ENCODE data around the gene SOX12.

DNA sequence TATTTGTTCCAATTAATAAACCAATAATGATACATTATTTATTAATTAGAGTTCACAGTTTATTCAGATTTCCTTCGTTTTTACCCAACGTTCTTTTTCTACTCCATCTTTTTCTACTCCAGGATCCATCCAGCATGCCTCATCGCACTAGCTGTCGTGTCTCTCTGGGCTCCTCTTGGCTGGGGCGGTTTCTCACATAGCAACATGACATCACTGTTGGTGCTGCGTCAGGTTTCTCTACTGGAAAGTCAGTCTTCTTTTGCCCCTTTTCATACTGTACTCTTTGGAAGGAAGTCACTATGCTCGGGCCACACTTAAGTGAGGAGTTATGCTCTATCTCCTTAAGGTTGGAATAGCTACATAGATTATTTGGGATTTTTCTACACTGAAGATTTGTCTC is 13.7 kb upstream of the SOX12 start:
- TF ChIP-seq POLR2AphosphoS5 (IDR thresholded peaks at IDR 0.05) = no peak
- TF ChIP-seq POLR2A (IDR thresholded peaks at IDR 0.05; ENCODE audit: low read depth) = no peak

All from esophagus muscularis mucosa (tissue), 2 donors.